ENCODE data around the gene MYLK.

DNA sequence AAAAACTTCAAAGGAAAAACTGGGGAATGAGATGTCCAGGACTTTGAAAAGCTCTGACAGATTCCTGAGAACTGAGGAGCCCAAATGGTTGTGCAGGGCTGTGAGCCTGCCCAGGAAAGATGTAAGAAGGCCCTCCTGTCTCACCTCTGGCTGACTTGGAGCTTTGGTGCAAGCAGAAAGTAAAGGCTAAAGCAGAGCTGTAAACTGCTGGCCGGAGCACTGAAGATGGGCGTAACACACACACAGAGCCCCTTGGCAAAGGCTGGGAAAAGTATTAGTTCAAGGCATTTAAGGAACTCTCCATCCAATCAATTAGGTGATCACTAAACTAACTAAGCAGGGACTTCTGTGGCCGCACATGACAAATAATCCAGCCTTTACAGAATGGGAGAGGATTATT lies 155.1 kb downstream of the MYLK start:
- TF ChIP-seq CTCF (IDR thresholded peaks at IDR 0.05) (no peak), POLR2A (IDR thresholded peaks at IDR 0.05) (no peak)
